ENCODE results near the gene PPHLN1.

Gene PPHLN1

DNA sequence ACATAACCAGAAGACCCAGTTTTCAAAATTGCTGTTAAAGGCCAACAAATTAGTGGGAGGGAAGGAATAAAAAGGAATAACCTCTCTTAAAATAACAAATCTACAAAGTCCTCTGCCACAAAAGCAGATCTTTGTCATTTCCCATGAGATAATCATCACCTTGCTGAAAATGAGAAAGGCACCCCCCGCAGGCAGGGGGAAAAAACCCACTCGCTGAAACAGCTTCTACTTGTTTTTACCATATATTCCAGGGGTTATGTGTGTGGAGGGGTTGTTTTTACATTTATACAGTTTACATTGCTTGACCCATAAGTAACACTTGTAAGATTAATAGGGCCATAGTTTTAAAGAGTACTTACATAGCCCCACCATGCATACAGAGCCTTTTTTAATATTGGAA lies 132.6 kb downstream of the PPHLN1 start:
- no peak overlapping the region for H3K4me3 ChIP-seq (ENCODE audit: low read depth, low read length)
- TF ChIP-seq, protein P1, sequence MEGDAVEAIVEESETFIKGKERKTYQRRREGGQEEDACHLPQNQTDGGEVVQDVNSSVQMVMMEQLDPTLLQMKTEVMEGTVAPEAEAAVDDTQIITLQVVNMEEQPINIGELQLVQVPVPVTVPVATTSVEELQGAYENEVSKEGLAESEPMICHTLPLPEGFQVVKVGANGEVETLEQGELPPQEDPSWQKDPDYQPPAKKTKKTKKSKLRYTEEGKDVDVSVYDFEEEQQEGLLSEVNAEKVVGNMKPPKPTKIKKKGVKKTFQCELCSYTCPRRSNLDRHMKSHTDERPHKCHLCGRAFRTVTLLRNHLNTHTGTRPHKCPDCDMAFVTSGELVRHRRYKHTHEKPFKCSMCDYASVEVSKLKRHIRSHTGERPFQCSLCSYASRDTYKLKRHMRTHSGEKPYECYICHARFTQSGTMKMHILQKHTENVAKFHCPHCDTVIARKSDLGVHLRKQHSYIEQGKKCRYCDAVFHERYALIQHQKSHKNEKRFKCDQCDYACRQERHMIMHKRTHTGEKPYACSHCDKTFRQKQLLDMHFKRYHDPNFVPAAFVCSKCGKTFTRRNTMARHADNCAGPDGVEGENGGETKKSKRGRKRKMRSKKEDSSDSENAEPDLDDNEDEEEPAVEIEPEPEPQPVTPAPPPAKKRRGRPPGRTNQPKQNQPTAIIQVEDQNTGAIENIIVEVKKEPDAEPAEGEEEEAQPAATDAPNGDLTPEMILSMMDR (IDR thresholded peaks at IDR 0.05; ENCODE audit: low read depth, low read length), result no peak

DNA sequence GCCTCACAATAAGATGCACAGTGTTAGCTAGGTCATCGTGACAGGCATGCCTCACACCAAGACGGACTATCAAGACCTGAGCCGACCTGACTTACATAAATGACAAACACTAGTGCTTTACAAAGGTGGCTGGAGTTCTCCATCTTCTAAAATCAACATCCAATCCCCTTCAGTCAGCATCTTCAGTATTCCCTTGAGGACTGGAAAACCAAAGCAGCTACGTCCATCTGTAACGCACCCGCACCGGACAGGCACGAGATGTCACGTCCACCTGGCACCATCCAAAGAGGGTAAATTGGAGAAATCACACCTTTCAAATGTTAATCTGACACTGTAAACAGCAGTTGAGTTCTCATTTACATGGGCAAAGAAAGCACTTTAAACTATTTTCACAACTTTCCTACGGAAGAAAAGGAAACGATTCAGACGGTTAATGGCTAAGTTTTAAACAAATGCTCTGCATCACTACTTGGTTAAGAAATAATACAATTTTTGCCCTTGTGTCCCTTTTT lies 133.4 kb downstream of the PPHLN1 start:
- TF ChIP-seq, protein P1 (IDR thresholded peaks at IDR 0.05; ENCODE audit: low read depth, low read length), result no peak
- no peak overlapping the region for H3K4me3 ChIP-seq (ENCODE audit: low read depth, low read length)

DNA sequence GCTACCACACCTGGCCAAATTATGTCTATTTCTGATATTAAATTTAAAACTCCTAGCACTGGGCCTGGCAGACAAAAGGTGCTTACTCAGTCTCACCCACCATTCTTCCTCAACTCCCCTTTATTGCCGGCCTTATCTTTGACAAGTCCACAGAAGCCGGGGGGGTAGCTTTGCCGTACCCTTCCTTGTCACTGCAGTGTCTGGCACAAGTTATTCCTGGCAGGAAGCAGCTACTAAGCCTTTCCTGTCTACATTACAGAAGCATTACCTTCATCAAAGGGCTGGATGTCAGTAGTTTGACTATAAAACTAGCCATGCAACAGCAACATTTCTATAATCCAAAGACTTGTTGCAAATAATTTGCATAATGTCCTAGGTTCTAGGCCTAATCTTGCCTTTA lies 136.5 kb downstream of the PPHLN1 start:
- TF ChIP-seq, protein P1 (IDR thresholded peaks at IDR 0.05; ENCODE audit: low read depth, low read length), result no peak
- H3K4me3 ChIP-seq (ENCODE audit: low read depth, low read length), result no peak overlapping the region

DNA sequence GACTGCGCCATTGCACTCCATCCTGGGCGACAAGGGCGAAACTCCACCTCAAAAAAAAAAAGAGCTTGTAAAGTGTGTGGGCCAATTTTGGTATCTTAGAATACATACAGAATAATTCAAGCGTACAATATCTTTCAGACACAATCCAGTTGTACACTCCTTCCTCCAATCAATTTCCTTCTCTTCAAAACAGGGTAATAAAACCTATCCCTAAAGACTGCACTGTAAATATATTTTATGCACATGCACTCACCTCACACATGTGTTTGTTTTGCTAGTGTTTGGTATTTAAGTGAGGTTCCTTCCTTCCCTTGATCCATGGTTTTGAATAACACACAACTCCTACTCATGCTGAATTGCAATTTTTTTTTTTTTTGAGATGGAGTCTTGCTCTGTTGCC lies 137.7 kb downstream of the PPHLN1 start:
- TF ChIP-seq, protein P1 (IDR thresholded peaks at IDR 0.05; ENCODE audit: low read depth, low read length), result no peak
- H3K4me3 ChIP-seq (ENCODE audit: low read depth, low read length), result no peak overlapping the region

DNA sequence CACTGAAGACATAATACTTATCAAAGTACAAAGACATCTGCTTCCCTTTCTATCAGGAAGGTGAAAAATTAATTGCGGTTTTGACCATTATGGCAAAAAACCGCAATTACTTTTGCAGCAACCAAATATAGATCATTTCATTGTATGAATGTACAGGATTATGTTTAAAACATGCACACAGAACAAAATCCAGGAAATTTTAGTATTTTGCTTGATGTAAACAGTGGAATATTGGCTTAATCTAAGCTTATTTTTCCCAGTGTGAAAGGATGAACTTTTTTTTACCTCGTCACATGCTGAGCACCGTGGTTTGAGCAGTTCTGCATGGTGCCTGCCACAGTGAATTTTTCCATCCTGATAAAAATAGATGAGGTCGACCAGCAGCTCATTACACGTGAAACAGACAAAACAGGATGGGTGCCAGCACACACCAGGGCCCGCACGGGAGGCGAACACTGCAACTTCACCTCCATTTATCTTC lies 142.4 kb downstream of the PPHLN1 start:
- no peak overlapping the region for H3K4me3 ChIP-seq (ENCODE audit: low read depth, low read length)
- TF ChIP-seq, protein P1 (IDR thresholded peaks at IDR 0.05; ENCODE audit: low read depth, low read length), result no peak

DNA sequence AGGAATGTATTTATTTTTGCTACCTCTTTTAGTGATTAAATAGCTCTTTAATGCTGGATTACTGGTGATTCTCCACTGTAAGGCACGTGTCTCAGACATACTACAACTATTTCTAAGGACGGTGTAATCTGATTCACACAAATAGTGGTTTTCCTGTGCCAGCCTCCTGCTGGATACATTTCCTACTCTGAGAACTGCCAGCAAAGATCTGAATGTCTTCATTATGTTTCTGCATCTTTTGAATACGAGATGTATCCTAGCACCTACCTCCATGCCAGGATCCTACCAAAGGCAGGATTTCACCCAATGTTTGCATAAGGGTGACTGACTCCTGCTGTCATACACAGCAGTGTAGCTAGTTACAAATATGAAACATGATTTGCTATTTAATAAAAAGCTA lies 143.0 kb downstream of the PPHLN1 start:
- no peak overlapping the region for H3K4me3 ChIP-seq (ENCODE audit: low read depth, low read length)
- TF ChIP-seq, protein P1 (IDR thresholded peaks at IDR 0.05; ENCODE audit: low read depth, low read length), result no peak

DNA sequence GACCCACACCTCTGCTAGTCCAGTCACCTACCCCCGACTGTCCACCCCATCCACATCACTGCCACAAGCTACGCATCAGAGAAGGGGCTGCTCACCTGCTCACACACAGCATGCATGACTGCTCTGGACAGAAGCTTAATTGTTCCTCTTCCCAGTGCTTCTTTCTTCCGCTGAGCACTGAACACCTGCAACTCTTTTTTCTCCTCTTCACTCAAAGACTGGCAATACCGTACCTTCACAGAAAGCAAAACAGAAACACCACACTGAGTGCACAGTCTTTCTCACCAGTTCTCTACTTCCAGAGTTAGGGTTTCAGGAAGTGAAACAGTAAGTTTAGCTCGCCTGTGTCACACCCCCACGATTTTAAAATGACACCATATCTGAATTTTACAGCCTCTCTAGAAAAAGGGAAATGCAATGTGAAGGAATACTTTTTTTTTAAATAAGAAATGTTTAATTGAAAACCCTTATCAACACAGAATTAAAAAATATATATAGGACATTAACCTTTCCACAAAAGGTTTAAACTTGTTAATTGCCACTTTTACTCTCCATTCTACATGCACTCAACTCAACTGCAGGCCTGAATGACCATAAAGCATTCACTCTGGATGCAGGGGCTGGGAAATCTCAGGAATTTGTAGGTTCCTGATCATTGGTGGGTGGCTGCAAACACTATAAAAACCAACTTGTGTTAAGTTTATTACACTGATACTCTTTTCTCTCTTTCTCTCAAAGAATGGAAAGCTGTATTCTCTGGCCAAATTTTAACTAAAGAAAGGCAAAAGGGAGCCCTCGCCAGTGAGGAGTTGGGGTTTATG lies 143.6 kb downstream of the PPHLN1 start:
- TF ChIP-seq, protein P1 (IDR thresholded peaks at IDR 0.05; ENCODE audit: low read depth, low read length), result no peak
- no peak overlapping the region for H3K4me3 ChIP-seq (ENCODE audit: low read depth, low read length)

Measured in WI38 (cell line).